Stimulated activated CD4-positive, alpha-beta T cell treated with anti-CD3 and anti-CD28 coated beads, Interleukin-1b, Interleukin-23, amount 100 ng/mL, for 48 hours (primary cell): ENCODE measurements around the gene NUTF2.
"Not testable (repeated sequence)": the region's sequence is repeated elsewhere in the genome, so short reads cannot be mapped to it uniquely, and the experiment has no call there.

Experiments used
- DNase-seq: peaks from one replicate; pipeline ENCODE4 v3.0.0-alpha.2; 2020

The NUTF2 gene

GRCh38 chr16:67846320-67847063 lies at the start of gene NUTF2:
TSS of gene NUTF2 (plus strand) at chr16:67846933. CDS start at chr16:67865131, 18,198 bp downstream.
- DNase-seq, result peak; percentile 96

- no peak for DNase-seq
These were observed 46.3 kb upstream of the NUTF2 start for GRCh38 chr16:67800338-67800926.

GRCh38 chr16:67801241-67801640 lies 45.5 kb upstream of the NUTF2 start:
- no peak for DNase-seq

GRCh38 chr16:67801883-67802282 lies 44.9 kb upstream of the NUTF2 start:
- DNase-seq, result peak; percentile 15

- peak; percentile 17 for DNase-seq
These were observed 42.8 kb upstream of the NUTF2 start for GRCh38 chr16:67803894-67804293.

GRCh38 chr16:67804853-67805542 lies 41.7 kb upstream of the NUTF2 start:
- no peak for DNase-seq

- no peak for DNase-seq
These were observed 40.9 kb upstream of the NUTF2 start for GRCh38 chr16:67805718-67806427.

GRCh38 chr16:67806428-67807147 lies 40.1 kb upstream of the NUTF2 start, which contains the start of the genes RANBP10 and TSNAXIP1:
TSS of gene RANBP10 (minus strand) at chr16:67806560. CDS start at chr16:67806536, 24 bp downstream.
TSS of gene TSNAXIP1 (plus strand) at chr16:67806889. CDS start at chr16:67807150, 261 bp downstream.
- peak; percentile 98 for DNase-seq

- DNase-seq, result no peak
These were observed 39.5 kb upstream of the NUTF2 start for GRCh38 chr16:67807148-67807682.

- no peak for DNase-seq
These were observed 34.8 kb upstream of the NUTF2 start for GRCh38 chr16:67811899-67812298.

GRCh38 chr16:67814567-67814966 lies 32.2 kb upstream of the NUTF2 start:
- no peak for DNase-seq

GRCh38 chr16:67820608-67821259 lies 26.0 kb upstream of the NUTF2 start:
- DNase-seq, result no peak

GRCh38 chr16:67822511-67822910 lies 24.2 kb upstream of the NUTF2 start:
- DNase-seq, result no peak

GRCh38 chr16:67825119-67825518 lies 21.6 kb upstream of the NUTF2 start:
- DNase-seq, result no peak

GRCh38 chr16:67825906-67826305 lies 20.8 kb upstream of the NUTF2 start:
- DNase-seq, result no peak

- DNase-seq, result no peak
These were observed 18.1 kb upstream of the NUTF2 start for GRCh38 chr16:67828651-67829050.

- no peak for DNase-seq
These were observed 13.7 kb upstream of the NUTF2 start for GRCh38 chr16:67833030-67833414.

GRCh38 chr16:67833415-67834241 lies 13.1 kb upstream of the NUTF2 start:
- DNase-seq, result peak; percentile 94

- no peak for DNase-seq
These were observed 12.5 kb upstream of the NUTF2 start for GRCh38 chr16:67834242-67834614.

- not testable (repeated sequence) for DNase-seq
These were observed 9.5 kb upstream of the NUTF2 start for GRCh38 chr16:67837190-67837589.

GRCh38 chr16:67837811-67838210 lies 8.9 kb upstream of the NUTF2 start:
- no peak for DNase-seq
